ENCODE data around the gene GLP1R. TPM values are rescaled to one million over a fixed set of nuclear protein-coding genes. Genes with fewer than 3 reads are reported as not detected.

GLP1R gene
- total RNA-seq, 1 experiment from 2014 or later: 0.85 TPM

- Mint-ChIP-seq H3K27me3 (ENCODE audit: low read depth) (peaks cover 45% of the 10 kb centered on the region), H3K36me3 (ENCODE audit: insufficient read depth in 1 of 3, low read depth in 3 of 3) (no peaks in the 10 kb centered on the region), H3K27ac (no peak overlapping the region), H3K9me3 (no peaks in the 10 kb centered on the region), H3K4me3 (no peak overlapping the region), H3K4me1 (peaks cover 3 to 6% of the 10 kb centered on the region in 2 experiments; a peak in 3 of 4 replicates)
- no peaks in the 10 kb centered on the region for H3K27me3 ChIP-seq (ENCODE audit: insufficient read depth, low read length)
- no peak overlapping the region for H2BK12ac ChIP-seq (ENCODE audit: insufficient read length, low read depth, low read length)
- H2AK5ac ChIP-seq (ENCODE audit: insufficient read length, low read length): no peak overlapping the region
- no peak overlapping the region for H2BK20ac ChIP-seq (ENCODE audit: low read depth, low read length, poor library complexity, severe bottlenecking)
- H4K91ac ChIP-seq (ENCODE audit: insufficient read length, low read depth, low read length): no peak overlapping the region
- H2BK5ac ChIP-seq (ENCODE audit: insufficient read length, low read length): no peak overlapping the region
- no peaks in the 10 kb centered on the region for H3K9me3 ChIP-seq (ENCODE audit: control insufficient read depth, low read depth, low read length)
- no peak overlapping the region for H2AFZ ChIP-seq (ENCODE audit: low read length)
- H4K5ac ChIP-seq (ENCODE audit: insufficient read length, low read depth, low read length): no peak overlapping the region
- no peak overlapping the region for H3K27ac ChIP-seq (ENCODE audit: insufficient read length, low read depth, low read length)
- H3K9ac ChIP-seq (ENCODE audit: extremely low read depth, insufficient read length, low read length): no peak overlapping the region
- no peak overlapping the region for H2BK15ac ChIP-seq (ENCODE audit: low read depth, low read length)
- H4K20me1 ChIP-seq (ENCODE audit: control insufficient read depth, insufficient read depth, insufficient read length): no peaks in the 10 kb centered on the region
- no peak overlapping the region for H3K4me2 ChIP-seq (ENCODE audit: insufficient read depth, insufficient read length, low read length)
- no peak for TF ChIP-seq CTCF (conservative IDR thresholded peaks at IDR 0.05)
- no peak overlapping the region for H3T11ph ChIP-seq (ENCODE audit: low read length)
- H3K56ac ChIP-seq (ENCODE audit: insufficient read length, low read depth, low read length): no peak overlapping the region
- H2BK120ac ChIP-seq (ENCODE audit: low read depth, low read length, poor library complexity, severe bottlenecking): no peak overlapping the region
- DNase-seq: no peak
- H3K23ac ChIP-seq (ENCODE audit: insufficient read length, low read depth, low read length): no peak overlapping the region
- no peaks in the 10 kb centered on the region for H3K79me2 ChIP-seq (ENCODE audit: insufficient read depth, low read length)
- H4K8ac ChIP-seq (replicated peaks; ENCODE audit: insufficient read length, low read depth, low read length): no peak overlapping the region
- H3K23me2 ChIP-seq (ENCODE audit: insufficient read length, low read depth, low read length, poor library complexity, severe bottlenecking): no peaks in the 10 kb centered on the region
- no peak overlapping the region for H3K18ac ChIP-seq (ENCODE audit: insufficient read length, low read depth, low read length)
- no peak overlapping the region for H3K4ac ChIP-seq (ENCODE audit: low read depth, low read length)
- no peaks in the 10 kb centered on the region for H3K4me1 ChIP-seq (ENCODE audit: insufficient read depth, low read length)
- no peak overlapping the region for H3K14ac ChIP-seq (ENCODE audit: insufficient read depth, low read length)
- H3K79me1 ChIP-seq (ENCODE audit: insufficient read depth, low read depth, low read length, poor library complexity, severe bottlenecking): no peaks in the 10 kb centered on the region
- no CpG with 5 or more reads among the region's 1 CpG for WGBS (ENCODE audit: extremely low coverage, insufficient read length, low lambda C conversion rate)
Observed at GRCh38 chr6:39003492-39003891, 45.1 kb upstream of the GLP1R start.
